Measurements from ENCODE around the gene ALDOA.

ALDOA gene

GRCh38 chr16:30025156-30025555 is 40.4 kb upstream of the ALDOA start:
- Histone ChIP-seq H2BK12ac (ENCODE audit: low read length) (no peak overlapping the region), H3K4ac (ENCODE audit: low read depth, low read length) (no peak overlapping the region), H3K36me3 (ENCODE audit: control insufficient read depth in 1 of 2, insufficient read depth in 2 of 2, low read length in 2 of 2) (no peaks in the 10 kb centered on the region), H3K9ac (ENCODE audit: low read length) (no peak overlapping the region), H3K4me3 (ENCODE audit: low read depth, low read length) (no peak overlapping the region), H2BK5ac (ENCODE audit: low read depth, low read length, poor library complexity) (no peak overlapping the region), H3K79me2 (ENCODE audit: control insufficient read depth, insufficient read depth, low read length, poor library complexity) (no peaks in the 10 kb centered on the region), H3K4me2 (ENCODE audit: low read length) (no peak overlapping the region), H2BK120ac (ENCODE audit: insufficient read depth, low read length, poor library complexity) (no peak overlapping the region), H4K8ac (ENCODE audit: low read depth, low read length) (no peak overlapping the region), H3K23ac (ENCODE audit: low read length) (no peak overlapping the region), H3K14ac (ENCODE audit: low read length) (no peak overlapping the region), H3K27ac (ENCODE audit: low read depth, low read length) (no peak overlapping the region), H4K91ac (ENCODE audit: low read depth, low read length) (no peak overlapping the region), H3K4me1 (ENCODE audit: control insufficient read depth in 1 of 2, insufficient read depth in 2 of 2, low read length in 2 of 2) (peaks cover 0 to 4% of the 10 kb centered on the region in 2 experiments), H2AK5ac (ENCODE audit: low read length) (no peak overlapping the region), H2AFZ (ENCODE audit: insufficient read depth, low read length, poor library complexity) (no peak overlapping the region), H3K27me3 (ENCODE audit: insufficient read depth, low read length) (peaks cover 10% of the 10 kb centered on the region), H3K79me1 (ENCODE audit: low read length) (no peaks in the 10 kb centered on the region), H3K9me3 (ENCODE audit: insufficient read depth, low read depth, low read length) (peaks cover 2% of the 10 kb centered on the region), H3K18ac (ENCODE audit: low read length) (no peak overlapping the region), H4K12ac (ENCODE audit: low read depth, low read length) (no peak overlapping the region)
- no peak for DNase-seq
- no CpG with 5 or more reads among the region's 20 CpGs for WGBS (ENCODE audit: extremely low coverage, insufficient coverage, insufficient read length)

DNA sequence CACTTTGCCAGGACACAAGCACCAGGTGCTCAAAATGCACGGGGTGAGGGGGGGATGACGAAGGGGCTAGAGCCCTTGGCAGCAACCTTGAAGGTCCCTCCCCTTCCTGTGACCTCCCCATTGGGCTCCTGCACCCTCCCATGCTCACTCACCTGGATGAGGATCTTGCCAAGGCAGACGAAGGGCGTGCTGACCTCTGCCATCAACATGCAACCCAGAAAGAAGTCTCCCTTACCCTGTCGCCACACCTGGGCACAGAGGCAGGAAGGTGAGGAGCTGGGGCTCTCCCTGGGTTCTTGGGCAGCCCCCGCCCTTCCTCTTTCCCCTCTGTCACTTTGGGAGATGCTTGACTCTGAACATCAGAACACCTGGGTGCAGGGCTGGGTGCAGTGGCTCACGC is 40.0 kb upstream of the ALDOA start:
- Histone ChIP-seq H3K79me2 (ENCODE audit: control insufficient read depth, insufficient read depth, low read length, poor library complexity) (no peaks in the 10 kb centered on the region), H3K14ac (ENCODE audit: low read length) (no peak overlapping the region), H3K18ac (ENCODE audit: low read length) (no peak overlapping the region), H3K4me1 (ENCODE audit: control insufficient read depth in 1 of 2, insufficient read depth in 2 of 2, low read length in 2 of 2) (peaks cover 0 to 4% of the 10 kb centered on the region in 2 experiments), H3K4me3 (ENCODE audit: low read depth, low read length) (no peak overlapping the region), H4K91ac (ENCODE audit: low read depth, low read length) (no peak overlapping the region), H3K4me2 (ENCODE audit: low read length) (no peak overlapping the region), H2AK5ac (ENCODE audit: low read length) (no peak overlapping the region), H3K36me3 (ENCODE audit: control insufficient read depth in 1 of 2, insufficient read depth in 2 of 2, low read length in 2 of 2) (no peaks in the 10 kb centered on the region), H2BK120ac (ENCODE audit: insufficient read depth, low read length, poor library complexity) (no peak overlapping the region), H3K9ac (ENCODE audit: low read length) (no peak overlapping the region), H4K12ac (ENCODE audit: low read depth, low read length) (no peak overlapping the region), H2BK5ac (ENCODE audit: low read depth, low read length, poor library complexity) (no peak overlapping the region), H3K27ac (ENCODE audit: low read depth, low read length) (no peak overlapping the region), H4K8ac (ENCODE audit: low read depth, low read length) (no peak overlapping the region), H2BK12ac (ENCODE audit: low read length) (no peak overlapping the region), H3K27me3 (ENCODE audit: insufficient read depth, low read length) (peaks cover 14% of the 10 kb centered on the region), H3K4ac (ENCODE audit: low read depth, low read length) (no peak overlapping the region), H3K79me1 (ENCODE audit: low read length) (no peaks in the 10 kb centered on the region), H3K9me3 (ENCODE audit: insufficient read depth, low read depth, low read length) (peaks cover 2% of the 10 kb centered on the region), H2AFZ (ENCODE audit: insufficient read depth, low read length, poor library complexity) (no peak overlapping the region), H3K23ac (ENCODE audit: low read length) (no peak overlapping the region)
- no peak for DNase-seq
- WGBS (ENCODE audit: extremely low coverage, insufficient coverage, insufficient read length), result no CpG with 5 or more reads among the region's 7 CpGs

GRCh38 chr16:30026449-30026848 is 39.1 kb upstream of the ALDOA start:
- Histone ChIP-seq H3K14ac (ENCODE audit: low read length) (no peak overlapping the region), H4K91ac (ENCODE audit: low read depth, low read length) (no peak overlapping the region), H3K9me3 (ENCODE audit: insufficient read depth, low read depth, low read length) (peaks cover 2% of the 10 kb centered on the region), H2BK120ac (ENCODE audit: insufficient read depth, low read length, poor library complexity) (no peak overlapping the region), H3K4ac (ENCODE audit: low read depth, low read length) (no peak overlapping the region), H3K79me2 (ENCODE audit: control insufficient read depth, insufficient read depth, low read length, poor library complexity) (no peaks in the 10 kb centered on the region), H2AFZ (ENCODE audit: insufficient read depth, low read length, poor library complexity) (no peak overlapping the region), H3K36me3 (ENCODE audit: control insufficient read depth in 1 of 2, insufficient read depth in 2 of 2, low read length in 2 of 2) (no peaks in the 10 kb centered on the region), H3K4me2 (ENCODE audit: low read length) (no peak overlapping the region), H3K9ac (ENCODE audit: low read length) (no peak overlapping the region), H2AK5ac (ENCODE audit: low read length) (no peak overlapping the region), H4K12ac (ENCODE audit: low read depth, low read length) (no peak overlapping the region), H2BK12ac (ENCODE audit: low read length) (no peak overlapping the region), H3K4me3 (ENCODE audit: low read depth, low read length) (no peak overlapping the region), H4K8ac (ENCODE audit: low read depth, low read length) (no peak overlapping the region), H2BK5ac (ENCODE audit: low read depth, low read length, poor library complexity) (no peak overlapping the region), H3K23ac (ENCODE audit: low read length) (no peak overlapping the region), H3K4me1 (ENCODE audit: control insufficient read depth in 1 of 2, insufficient read depth in 2 of 2, low read length in 2 of 2) (no peaks in the 10 kb centered on the region), H3K27ac (ENCODE audit: low read depth, low read length) (no peak overlapping the region), H3K18ac (ENCODE audit: low read length) (no peak overlapping the region), H3K79me1 (ENCODE audit: low read length) (no peaks in the 10 kb centered on the region), H3K27me3 (ENCODE audit: insufficient read depth, low read length) (peaks cover 19% of the 10 kb centered on the region)
- no CpG with 5 or more reads among the region's 18 CpGs for WGBS (ENCODE audit: extremely low coverage, insufficient coverage, insufficient read length)
- no peak for DNase-seq

GRCh38 chr16:30027588-30028437 is 37.7 kb upstream of the ALDOA start:
- DNase-seq, result no peak
- H3K79me1 ChIP-seq (ENCODE audit: low read length), result no peaks in the 10 kb centered on the region
- WGBS (ENCODE audit: extremely low coverage, insufficient coverage, insufficient read length), result no CpG with 5 or more reads among the region's 13 CpGs
- no peak overlapping the region for H3K18ac ChIP-seq (ENCODE audit: low read length)
- no peak overlapping the region for H4K12ac ChIP-seq (ENCODE audit: low read depth, low read length)
- no peak overlapping the region for H3K4me3 ChIP-seq (ENCODE audit: low read depth, low read length)
- no peak overlapping the region for H3K27ac ChIP-seq (ENCODE audit: low read depth, low read length)
- H3K9me3 ChIP-seq (ENCODE audit: insufficient read depth, low read depth, low read length), result peaks cover 2% of the 10 kb centered on the region
- H3K27me3 ChIP-seq (ENCODE audit: insufficient read depth, low read length), result peaks cover 25% of the 10 kb centered on the region
- no peak overlapping the region for H3K9ac ChIP-seq (ENCODE audit: low read length)
- H3K14ac ChIP-seq (ENCODE audit: low read length), result no peak overlapping the region
- no peak overlapping the region for H4K91ac ChIP-seq (ENCODE audit: low read depth, low read length)
- H2AK5ac ChIP-seq (ENCODE audit: low read length), result no peak overlapping the region
- H3K23ac ChIP-seq (ENCODE audit: low read length), result no peak overlapping the region
- no peaks in the 10 kb centered on the region for H3K79me2 ChIP-seq (ENCODE audit: control insufficient read depth, insufficient read depth, low read length, poor library complexity)
- H3K4ac ChIP-seq (ENCODE audit: low read depth, low read length), result no peak overlapping the region
- no peak overlapping the region for H4K8ac ChIP-seq (ENCODE audit: low read depth, low read length)
- no peak overlapping the region for H2AFZ ChIP-seq (ENCODE audit: insufficient read depth, low read length, poor library complexity)
- no peaks in the 10 kb centered on the region for H3K4me1 ChIP-seq (ENCODE audit: control insufficient read depth in 1 of 2, insufficient read depth in 2 of 2, low read length in 2 of 2)
- no peak overlapping the region for H2BK120ac ChIP-seq (ENCODE audit: insufficient read depth, low read length, poor library complexity)
- no peaks in the 10 kb centered on the region for H3K36me3 ChIP-seq (ENCODE audit: control insufficient read depth in 1 of 2, insufficient read depth in 2 of 2, low read length in 2 of 2)
- H2BK12ac ChIP-seq (ENCODE audit: low read length), result no peak overlapping the region
- no peak overlapping the region for H3K4me2 ChIP-seq (ENCODE audit: low read length)
- H2BK5ac ChIP-seq (ENCODE audit: low read depth, low read length, poor library complexity), result no peak overlapping the region

Measured in trophoblast cell (in vitro differentiated cells and primary cell).